Subcutaneous adipose tissue (tissue), 4 donors: ENCODE results near the gene CHN2. TPM values are rescaled to one million over a fixed set of nuclear protein-coding genes. Genes with fewer than 3 reads are reported as not detected.

Source experiments
- CTCF ChIP-seq: fragments of 450-650 bp; IDR thresholded peaks from one replicate; pipeline ENCODE4 v1.5.1; 2016; ENCODE audit warnings: low read depth, mild to moderate bottlenecking, control low read depth, antibody characterized with exemption, moderate library complexity
- total RNA-seq, 4 donors: library from RNA; depleted of rRNA; stranded (reverse); fragments of >200 nt; gene quantifications; one replicate each; pipeline ENCODE4 v1.1.0, GENCODE V29; 2016

CHN2 gene
- total RNA-seq, 4 donors from 2014 or later = 10.0 to 19.4 (median 13.8) TPM

GRCh38 chr7:29167721-29168120 lies 26.9 kb upstream of the CHN2 start:
- no peak for TF ChIP-seq CTCF

GRCh38 chr7:29170781-29171180 lies 23.8 kb upstream of the CHN2 start:
- no peak for TF ChIP-seq CTCF

GRCh38 chr7:29173458-29173857 lies 21.1 kb upstream of the CHN2 start:
- TF ChIP-seq CTCF = no peak

DNA sequence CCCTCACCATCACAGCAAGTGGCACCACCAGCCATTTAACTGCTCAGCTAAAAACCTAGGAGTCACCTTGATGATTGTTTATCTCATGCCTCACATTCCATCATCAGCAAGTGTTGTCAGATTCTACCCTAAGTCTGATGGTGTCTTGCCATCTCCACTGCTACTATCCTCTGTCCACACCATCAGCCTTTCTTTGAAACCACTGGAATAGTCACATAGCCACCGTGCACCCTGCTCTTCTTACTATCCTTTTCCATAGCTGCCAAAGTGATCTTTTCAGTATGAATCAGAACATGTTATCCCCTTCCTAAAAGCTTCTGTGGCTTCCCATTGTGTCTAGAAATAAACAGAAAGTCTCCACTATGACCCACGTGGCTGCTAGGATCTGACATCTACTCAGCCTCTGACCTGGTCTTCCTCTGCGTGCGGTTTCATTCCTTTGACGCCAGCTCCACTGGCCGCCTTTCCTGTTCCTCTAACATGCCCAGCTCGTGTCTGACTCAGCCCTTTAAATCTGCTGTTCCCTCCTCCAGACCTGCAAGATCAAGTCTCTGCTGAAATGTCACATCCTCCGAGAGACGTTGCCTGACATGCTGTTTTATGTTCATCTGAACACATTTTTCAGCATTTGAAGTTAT lies 16.5 kb upstream of the CHN2 start:
- no peak for TF ChIP-seq CTCF

- no peak for TF ChIP-seq CTCF
These were observed 15.5 kb upstream of the CHN2 start for GRCh38 chr7:29179115-29179514.

- TF ChIP-seq CTCF = no peak
These were observed 10.0 kb upstream of the CHN2 start for GRCh38 chr7:29184599-29184998.

DNA sequence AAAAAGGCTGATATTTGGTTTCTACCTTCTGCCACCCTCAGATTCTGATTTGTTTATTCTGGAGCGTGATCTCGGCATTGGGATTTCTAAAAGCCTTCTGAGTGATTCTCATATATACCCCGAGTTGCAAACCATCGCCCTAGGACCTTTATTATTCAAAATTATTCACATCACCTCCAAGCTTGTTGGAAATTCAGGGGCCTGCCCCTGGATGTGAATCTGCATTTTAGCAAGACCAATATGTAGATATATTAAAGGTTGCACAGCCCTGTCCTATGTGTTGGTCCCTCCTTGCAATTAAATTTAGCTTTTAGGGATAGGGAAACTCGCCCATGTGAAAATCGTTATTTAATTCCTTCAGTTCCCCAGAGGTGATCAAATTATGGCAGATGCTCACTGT lies 9.0 kb upstream of the CHN2 start:
- TF ChIP-seq CTCF = no peak
